Pons (tissue), 1 donor: Measurements from ENCODE around the gene GZMM.

Experiments used
- DNase-seq: peaks from one replicate; pipeline ENCODE4 v3.0.0-alpha.2; 2016; ENCODE audit warnings: low spot score

The GZMM gene

DNA sequence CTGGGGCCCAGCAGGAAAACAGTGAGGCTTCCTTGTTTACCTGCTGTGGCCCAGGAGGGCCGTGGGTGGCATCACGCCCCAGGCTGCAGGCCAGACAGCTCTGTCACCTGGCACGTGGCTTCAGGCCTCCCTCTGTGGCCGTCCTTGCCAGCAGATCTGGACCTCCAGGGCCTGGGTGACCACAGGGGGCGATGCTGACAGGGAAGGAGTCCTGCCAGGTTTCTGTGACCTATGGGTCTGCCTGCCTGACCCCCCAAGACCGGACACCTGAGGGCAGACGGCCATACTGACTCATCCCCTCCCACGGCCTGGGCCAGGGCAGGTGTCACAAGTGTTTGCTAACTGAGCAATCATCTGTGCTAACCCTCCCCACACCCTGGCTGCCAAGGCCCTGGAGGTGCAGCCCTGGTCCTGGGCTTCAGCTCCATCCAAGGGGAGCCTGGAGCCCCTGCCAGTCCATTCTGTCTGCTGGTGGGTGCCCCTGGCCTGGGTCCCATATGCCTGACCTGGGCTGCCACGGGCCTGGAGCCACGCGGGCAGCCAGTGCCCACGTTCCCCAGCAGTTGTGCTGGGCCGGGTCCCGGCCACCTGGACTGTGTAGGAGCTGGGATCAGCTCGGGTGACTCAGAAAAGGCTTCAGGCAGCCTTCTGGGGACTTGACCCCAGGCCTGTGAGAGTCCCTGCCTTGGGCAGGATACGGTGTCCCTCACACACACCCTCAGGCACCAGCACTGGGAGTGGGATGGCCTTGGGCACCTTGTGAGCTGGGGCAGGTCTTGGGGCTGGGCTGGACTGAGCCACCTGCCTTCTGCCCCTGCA, 8.6 kb upstream of the GZMM start:
- no peak for DNase-seq

DNA sequence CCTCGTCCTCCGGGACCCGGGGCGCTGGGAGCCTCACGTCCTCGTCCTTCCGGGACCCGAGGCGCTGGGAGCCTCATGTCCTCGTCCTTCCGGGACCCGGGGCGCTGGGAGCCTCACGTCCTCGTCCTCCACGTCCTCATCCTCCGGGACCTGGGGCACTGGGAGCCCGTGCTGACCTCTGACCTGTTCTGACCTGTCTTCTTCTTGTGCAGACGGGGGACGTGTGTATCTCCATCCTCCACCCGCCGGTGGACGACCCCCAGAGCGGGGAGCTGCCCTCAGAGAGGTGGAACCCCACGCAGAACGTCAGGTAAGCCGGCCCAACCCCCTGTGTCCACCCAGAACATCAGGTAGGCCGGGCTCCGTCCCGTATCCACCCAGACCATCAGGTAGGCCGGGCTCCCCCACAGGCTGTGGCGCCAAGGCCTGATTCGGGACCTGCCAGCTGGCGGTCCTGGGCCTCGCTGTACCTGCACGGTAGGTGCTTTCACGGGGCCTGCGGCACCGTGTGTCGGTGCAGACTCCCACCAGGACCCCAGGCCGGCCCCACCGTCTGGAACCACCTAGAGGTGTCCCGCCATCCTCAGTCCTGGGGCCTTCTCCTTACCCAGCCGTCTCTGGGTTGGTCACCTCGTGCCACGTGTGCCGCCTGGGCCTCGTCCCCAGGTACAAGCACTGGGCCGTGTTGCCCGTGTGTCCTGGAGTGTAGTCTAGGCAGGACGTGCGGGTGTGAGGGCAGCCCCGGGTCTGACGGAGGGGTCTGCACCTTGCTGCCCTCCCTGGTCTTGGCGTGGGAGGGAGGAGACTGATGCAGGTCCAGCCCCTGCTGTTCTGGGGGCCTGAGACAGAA, 7.6 kb upstream of the GZMM start:
- no peak for DNase-seq

DNA sequence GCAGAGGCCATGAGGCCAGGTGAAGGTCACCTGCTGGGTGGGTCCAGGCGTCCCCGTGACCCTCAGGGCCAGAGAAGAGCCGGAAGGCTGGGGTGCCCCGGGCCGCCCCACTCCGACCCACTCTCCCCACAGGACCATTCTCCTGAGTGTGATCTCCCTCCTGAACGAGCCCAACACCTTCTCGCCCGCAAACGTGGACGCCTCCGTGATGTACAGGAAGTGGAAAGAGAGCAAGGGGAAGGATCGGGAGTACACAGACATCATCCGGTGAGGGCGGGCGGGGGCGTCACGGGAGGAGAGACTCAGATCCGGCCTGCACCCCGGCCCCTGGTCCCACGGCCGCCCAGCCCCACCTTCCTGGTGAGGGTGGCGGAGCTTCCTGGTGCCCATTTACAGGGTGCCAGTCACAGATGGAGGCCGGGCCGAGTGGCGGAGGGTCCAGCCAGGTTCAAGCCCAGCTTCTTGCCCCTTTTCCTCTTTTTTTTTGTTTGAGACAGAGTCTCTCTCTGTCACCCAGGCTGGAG, 6.9 kb upstream of the GZMM start:
- DNase-seq: no peak

DNA sequence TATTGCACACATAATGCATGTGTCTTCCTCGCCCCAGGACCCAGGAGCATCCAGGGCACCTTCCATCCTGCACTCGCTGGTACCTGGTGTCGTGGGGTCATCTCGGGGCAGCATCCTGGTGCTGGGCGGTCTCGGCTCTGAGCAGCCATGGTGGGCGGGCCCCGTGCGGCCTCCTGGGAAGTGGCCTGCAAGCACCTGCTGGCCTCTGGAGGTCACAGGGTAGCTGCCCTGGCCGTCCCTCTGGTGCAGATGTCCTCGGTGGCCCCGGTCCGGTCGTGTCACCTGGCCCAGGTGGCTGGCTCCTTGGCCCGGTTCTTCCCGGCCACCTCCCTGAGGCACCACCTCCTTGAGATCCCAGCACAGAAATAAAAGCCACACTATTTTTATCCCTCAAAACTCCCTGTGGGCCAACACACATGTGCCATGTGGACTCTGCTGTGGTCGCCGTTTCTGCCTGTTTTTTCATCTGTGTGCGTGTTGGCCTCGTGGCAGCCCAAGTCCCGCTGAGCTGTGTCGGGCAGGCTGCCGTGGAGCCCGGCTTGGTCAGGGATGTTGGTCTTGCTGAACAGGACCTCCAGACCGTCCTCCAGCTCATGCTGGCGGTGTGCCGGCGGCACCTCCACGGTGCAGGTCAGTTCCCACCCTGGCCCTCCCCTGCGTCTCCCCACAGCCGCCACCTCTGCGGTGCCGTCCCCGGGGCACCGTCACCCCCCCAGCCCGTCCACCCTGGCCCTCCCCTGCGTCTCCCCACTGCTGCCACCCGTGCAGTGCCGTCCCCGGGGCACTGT, 5.0 kb upstream of the GZMM start:
- no peak for DNase-seq

DNA sequence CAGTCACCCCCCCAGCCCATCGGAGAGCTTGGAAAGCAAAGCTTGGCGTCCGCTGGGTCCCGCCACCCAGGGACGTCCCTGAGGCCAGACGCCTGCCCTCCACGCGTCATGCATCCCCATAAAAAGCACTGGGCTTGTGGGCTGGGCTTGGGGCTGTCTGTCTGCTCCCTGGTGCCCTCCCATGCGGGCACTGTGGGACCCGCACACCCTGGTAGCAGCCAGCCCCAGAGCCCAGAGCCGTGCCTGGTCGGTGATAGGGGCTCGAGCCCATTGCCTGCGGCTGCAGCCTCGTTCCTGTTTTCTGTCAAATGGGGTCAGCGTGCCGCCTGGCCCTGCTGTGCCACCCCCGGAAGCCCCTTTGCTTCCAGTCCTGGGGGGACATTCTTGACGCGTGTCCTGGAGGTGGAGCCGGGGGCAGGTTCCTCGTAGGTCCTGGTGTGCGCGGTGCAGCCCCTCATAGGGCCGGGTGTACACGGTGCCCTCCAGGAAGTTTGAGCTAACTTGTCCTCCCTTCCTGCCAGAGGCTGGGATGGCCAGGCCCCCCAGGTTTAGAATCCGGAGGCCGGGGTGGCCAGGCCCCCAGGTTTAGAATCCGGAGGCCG, 4.3 kb upstream of the GZMM start:
- no peak for DNase-seq

DNA sequence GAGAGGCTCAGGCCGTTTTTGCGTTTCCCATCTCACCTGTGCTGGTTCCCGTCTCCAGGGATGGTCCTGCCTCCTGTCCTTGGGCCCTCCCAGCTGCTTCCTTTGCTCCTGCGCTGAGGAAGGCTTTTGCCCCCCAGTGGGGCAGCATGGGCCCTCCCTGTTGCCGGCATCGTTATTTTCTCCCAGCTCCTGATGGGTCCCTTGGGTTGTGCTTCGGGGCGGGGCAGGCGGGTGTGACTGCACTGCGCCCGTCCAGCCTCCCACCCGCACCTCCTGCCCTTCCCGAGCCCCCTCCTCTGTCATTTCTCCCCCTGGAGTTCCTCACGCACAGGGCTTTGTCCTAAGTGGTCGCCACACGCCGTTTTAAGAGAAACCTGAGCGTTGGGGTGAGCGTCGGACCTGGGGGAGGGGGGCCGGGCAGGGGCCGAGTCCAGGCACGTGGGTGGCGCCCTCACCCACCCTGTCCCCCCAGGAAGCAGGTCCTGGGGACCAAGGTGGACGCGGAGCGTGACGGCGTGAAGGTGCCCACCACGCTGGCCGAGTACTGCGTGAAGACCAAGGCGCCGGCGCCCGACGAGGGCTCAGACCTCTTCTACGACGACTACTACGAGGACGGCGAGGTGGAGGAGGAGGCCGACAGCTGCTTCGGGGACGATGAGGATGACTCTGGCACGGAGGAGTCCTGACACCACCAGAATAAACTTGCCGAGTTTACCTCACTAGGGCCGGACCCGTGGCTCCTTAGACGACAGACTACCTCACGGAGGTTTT, 2.8 kb upstream of the GZMM start:
- DNase-seq: no peak

DNA sequence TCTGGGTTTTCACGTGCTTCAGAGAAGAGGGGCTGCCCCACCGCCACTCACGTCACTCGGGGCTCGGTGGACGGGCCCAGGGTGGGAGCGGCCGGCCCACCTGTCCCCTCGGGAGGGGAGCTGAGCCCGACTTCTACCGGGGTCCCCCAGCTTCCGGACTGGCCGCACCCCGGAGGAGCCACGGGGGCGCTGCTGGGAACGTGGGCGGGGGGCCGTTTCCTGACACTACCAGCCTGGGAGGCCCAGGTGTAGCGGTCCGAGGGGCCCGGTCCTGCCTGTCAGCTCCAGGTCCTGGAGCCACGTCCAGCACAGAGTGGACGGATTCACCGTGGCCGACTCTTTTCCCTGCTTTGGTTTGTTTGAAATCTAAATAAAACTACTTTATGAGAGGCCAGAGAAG, 2.2 kb upstream of the GZMM start:
- DNase-seq: no peak

DNA sequence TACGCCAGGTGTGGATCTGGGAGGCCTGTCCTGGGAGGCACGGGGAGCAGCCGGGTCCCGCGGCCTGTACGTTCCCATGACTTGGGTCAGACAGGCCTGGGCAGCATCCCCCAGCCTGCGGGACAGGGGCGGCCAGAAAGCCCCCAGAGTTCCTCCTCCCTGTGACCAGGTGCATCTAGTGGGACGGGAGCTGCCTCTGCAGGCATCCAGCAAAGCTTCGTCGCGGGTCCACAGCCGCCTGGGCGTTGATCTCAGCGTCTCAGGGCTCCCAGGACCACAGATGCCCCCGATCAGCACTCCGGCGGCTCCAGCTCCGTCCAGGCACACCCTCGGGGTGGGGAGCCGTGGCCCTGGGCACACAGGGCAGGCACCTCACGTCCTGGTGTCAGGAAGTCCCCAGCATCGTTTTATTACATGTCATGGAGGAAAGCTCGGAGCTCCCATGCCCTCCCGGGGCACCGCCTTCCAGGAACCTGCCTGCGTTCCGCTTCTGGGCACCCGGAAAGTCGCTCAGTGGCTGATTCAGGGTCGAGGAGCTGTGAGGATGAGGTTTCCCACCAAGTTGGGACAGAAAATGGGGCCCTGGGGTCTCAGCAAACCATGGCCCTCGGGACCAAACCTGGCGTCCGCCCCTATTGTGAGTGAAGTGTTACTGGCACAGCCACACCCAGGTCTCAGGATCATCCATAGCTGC, 1.5 kb upstream of the GZMM start:
- no peak for DNase-seq

DNA sequence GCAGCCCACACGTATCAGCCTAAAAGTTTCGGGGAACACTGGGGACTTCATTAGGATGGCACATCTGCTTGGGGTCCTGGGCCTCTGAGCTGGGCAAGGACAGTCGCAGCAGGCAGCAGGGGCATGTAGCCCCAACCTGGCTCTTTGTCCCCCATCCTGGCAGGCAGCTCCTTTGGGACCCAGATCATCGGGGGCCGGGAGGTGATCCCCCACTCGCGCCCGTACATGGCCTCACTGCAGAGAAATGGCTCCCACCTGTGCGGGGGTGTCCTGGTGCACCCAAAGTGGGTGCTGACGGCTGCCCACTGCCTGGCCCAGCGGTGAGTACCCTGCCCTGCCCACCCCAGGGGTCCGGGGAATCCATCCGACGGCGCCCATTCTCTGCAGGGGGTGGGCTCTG, 3.3 kb downstream of the GZMM start:
- no peak for DNase-seq

DNA sequence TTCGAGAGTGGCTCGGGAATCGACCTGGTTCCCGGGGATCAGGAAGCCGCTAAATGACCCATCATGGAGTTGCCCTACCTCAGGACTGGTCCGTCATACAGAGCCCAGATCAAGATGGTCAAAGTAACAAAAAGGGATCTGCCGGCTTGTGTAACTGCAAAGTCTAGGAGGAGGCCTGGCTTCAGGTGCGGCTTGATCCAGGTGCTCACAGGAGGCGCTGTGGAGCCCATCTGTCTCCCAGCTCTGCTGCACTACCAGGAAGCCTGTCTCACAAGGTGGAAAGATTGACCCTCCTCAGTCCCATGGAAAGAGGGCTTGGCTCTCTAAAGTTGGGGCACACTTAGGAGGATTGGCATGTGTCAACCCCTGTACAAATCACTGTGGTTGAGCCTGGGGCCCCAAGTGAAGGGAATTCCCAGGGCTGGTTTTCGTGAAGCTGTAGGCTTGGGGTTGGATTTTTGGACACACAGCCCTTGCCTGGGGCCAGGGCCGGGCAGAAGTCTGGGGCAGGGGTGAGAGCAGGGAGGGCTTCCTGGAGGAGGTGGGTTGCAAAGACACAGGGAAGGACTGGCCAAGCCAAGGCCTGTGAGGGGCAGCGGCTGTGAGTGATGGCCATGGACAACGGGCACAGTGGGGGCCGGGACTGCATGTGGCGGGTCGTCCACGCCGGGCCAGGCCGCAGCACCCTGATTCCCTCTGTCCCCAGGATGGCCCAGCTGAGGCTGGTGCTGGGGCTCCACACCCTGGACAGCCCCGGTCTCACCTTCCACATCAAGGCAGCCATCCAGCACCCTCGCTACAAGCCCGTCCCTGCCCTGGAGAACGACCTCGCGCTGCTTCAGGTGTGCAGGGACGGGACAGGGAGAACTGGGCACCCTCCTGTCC, 4.2 kb downstream of the GZMM start:
- no peak for DNase-seq

DNA sequence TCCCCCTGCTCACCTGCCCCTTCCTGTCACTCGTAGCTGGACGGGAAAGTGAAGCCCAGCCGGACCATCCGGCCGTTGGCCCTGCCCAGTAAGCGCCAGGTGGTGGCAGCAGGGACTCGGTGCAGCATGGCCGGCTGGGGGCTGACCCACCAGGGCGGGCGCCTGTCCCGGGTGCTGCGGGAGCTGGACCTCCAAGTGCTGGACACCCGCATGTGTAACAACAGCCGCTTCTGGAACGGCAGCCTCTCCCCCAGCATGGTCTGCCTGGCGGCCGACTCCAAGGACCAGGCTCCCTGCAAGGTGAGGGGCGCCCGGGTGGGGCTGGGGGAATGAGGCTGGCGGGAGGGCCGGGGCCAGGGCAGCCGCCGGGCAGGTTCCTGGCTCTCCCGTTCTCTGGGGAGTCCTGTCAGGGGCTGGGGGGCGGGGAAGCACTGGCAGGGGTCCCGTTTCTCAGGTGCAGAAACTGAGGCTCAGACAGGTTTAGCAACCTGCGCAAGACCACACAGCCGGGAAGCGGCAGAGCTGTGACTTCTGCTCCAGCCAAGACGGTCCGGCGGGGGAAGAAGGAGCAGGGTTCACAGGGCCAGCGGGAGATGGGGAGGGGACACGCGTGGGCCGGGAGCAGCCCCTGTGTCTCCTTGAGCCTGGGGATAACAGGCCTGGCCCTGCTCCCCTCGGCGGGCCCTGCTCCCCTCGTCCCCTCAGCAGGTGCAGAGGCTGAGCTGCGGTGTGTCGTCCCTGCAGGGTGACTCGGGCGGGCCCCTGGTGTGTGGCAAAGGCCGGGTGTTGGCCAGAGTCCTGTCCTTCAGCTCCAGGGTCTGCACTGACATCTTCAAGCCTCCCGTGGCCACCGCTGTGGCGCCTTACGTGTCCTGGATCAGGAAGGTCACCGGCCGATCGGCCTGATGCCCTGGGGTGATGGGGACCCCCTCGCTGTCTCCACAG, 5.3 kb downstream of the GZMM start:
- DNase-seq: no peak

DNA sequence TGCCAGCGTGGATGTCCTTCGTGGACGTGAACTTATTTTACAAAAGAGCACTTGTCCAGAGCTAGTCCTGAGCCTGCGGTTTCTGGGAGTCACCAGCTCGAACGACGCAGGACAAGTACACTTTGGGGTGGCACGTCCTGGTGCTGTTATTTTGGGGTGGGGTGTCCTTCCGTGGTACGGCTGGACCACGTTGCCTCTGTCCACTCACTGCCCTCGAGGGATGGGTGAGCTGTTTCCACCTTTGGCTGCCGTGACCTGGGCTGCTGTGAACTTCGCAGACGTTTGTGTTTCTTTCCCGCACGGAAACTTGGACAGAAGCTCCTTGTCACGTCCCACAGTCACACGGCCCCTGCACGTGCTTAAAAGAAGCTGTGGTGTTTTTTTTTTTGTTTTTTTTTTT, 11.0 kb downstream of the GZMM start:
- DNase-seq: no peak

DNA sequence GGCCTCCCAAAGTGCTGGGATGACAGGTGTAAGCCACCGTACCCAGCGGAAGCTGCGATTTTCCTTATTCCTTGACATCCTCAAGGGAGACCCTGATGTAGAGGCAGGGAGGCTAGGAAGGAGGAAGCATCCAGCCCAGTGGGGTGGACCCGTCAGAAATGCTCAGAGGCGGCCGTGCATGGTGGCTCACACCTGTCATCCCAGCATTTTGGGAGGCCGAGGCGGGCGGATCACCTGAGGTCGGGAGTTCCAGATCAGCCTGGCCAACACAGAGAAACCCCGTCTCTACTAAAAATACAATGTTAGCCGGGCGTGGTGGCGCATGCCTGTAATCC, 11.6 kb downstream of the GZMM start:
- DNase-seq: no peak

DNA sequence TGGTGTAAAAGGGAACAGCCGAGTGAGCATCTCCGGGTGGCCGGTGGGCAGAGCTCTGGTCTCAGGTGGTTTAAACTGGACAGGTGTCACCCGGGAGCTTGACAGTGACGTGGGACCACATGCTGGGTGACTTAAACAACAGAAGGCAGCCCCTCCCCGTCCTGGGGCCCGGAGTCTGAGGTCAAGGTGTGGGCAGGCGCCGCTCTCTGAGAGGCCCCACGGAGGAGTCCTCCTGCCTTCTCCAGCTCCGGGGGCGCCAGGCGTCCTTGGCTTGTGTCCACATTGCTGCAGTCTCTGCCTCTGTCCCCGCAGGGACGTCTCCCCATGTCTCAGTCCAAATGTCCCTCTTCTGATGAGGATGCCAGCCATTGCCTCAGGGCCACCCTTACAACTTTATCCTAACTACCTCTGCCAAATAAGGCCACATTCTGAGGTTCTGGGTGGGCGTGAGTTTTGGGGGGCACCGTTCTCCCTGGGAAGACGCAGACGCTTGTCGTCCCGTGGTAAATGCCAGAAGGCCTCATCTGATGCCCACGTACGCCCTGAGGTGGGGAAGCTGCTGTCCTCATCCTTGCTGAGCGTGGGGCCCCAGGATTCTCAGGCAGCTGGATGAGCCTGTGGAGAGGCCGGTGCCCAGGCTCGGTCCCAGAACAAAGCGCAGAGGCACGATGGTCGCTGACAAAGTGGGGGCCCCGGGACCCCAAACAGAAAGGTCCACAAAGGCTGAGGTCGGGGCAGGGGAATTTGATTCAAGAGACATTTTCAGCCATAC, 12.9 kb downstream of the GZMM start:
- DNase-seq: no peak

DNA sequence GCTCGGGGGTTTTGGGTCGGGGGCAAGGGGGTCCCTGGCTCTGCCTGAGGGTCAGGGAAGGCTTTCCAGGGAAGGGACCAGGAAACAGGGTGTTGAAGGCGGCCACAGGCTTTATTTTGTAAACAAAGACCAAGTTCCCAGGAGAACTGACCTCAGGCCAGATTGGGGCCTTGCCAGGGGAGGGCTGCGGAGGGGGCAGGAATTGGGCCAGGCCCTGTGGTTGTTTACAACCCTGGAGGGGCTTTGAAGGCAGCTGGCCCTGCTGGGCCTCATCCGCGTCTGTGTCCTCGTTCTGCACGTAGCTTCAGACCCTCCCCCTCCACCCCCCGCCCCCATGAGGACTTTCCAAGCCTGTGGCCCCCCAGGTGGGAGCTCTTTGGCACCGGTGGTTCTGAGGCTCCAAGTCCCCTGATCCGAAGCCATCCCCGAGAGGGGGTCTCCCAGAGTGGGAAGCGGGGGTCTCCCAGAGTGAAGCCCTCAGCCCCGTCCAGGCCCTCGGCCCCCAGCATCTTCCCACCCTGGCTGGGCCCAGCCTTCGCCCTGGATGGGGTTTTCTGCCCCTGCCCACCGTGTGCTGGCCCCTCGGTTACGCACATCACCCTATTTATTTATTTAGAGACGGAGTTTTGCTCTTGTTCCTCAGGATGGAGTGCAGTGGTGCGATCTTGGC, 15.1 kb downstream of the GZMM start:
- DNase-seq: no peak

DNA sequence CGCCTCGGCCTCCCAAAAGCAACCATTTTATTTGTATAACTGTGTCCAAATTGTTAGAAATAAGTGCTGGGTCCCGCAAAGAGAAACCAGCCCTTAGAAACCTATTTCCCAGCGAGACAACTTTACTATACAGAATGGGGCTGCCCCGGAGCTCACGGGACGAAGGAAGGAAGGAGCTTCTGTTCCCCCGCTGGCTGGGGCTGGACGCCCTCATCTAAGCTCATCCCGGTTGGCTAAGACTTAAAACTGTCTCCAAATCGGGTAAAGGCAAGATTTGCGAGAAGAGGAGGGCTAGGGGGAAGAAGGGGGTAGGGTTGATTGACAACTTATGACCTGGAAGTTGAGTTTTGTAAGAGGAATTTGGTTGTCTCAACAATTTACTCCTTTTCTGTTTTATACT, 16.3 kb downstream of the GZMM start:
- DNase-seq: no peak

DNA sequence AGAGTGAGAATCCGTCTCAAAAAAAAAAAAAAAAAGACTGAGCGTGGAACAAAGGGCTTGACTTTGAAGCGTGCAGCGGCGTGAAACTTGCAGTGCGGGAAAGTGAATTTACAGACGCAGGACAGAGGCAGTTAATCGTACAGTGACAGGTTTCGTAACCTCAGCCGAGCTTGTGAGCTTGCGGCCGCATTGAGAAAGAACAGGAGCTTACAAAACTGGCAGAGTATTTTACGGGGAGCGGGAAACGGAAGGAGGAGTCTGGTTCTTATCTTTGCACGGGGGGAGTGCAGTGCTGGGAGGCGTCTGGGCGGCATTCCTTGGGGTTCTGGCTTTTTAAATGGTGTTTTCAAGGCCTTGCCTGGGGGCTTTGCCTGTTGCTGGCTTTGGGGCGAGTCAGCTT, 22.6 kb downstream of the GZMM start:
- DNase-seq: no peak
